HCT116 (cell line): Measurements from ENCODE around the gene CYB5B. TPM values are rescaled to one million over a fixed set of nuclear protein-coding genes. Genes with fewer than 3 reads are reported as not detected.

Source experiments
- ATAC-seq: fragments of 200-7000 bp; cut with Tn5 transposase; 2 replicates; pipeline ENCODE4 v1.9.1; 2020; ENCODE audit warnings: mild to moderate bottlenecking, moderate library complexity
- BruUV-seq: library from RNA; stranded (reverse); fragments of 400-500 nt; replicated peaks from 2 replicates; lab custom pipeline; 2021; lab: Mats Ljungman, UMichigan
- CTCF ChIA-PET: fragments of 300-600 bp; sonication (Branson Sonifier 250); formaldehyde crosslinking; loops from one replicate; lab custom pipeline; 2021; ENCODE audit warnings: antibody characterized with exemption; lab: Charles Lee
- POLR2A ChIA-PET: fragments of 300-600, 350-600 bp; sonication (Branson Sonifier 250); formaldehyde crosslinking; loops from one replicate; lab custom pipeline; 2021; ENCODE audit warnings: antibody characterized with exemption; lab: Charles Lee
- RAD21 ChIA-PET, 2 experiments: fragments of 300-600 bp; sonication (Branson Sonifier 250); formaldehyde crosslinking; loops; one replicate each; lab custom pipeline; 2023; ENCODE audit warnings: low total read pairs in 2 of 2; ENCODE audit not compliant: uncharacterized antibody in 2 of 2, unreplicated experiment in 2 of 2, low non-redundant PET in 1 of 2; lab: Charles Lee
- DNase-seq: peaks from one replicate; pipeline ENCODE4 v3.0.0-alpha.2; 2010; ENCODE audit warnings: low read depth, low spot score
- H2AFZ ChIP-seq: fragments of 200-600 bp; shearing (Covaris generic), sonication (generic); 2 replicates; pipeline ENCODE4 v1.6.1; 2017; ENCODE audit warnings: low read depth, mixed run types, mixed read lengths, antibody characterized with exemption, low read length; ENCODE audit not compliant: poor library complexity, severe bottlenecking
- H3K27ac ChIP-seq: 2 replicates; pipeline ENCODE4 v1.5.1; 2012; ENCODE audit warnings: low read depth, low read length
- H3K27me3 ChIP-seq: fragments of 200-600 bp; sonication (generic); 2 replicates; pipeline ENCODE4 v1.6.1; 2016; ENCODE audit warnings: mixed run types, low read length, mixed read lengths; ENCODE audit not compliant: insufficient read depth
- H3K36me3 ChIP-seq, 2 experiments: fragments of 200-500 bp in 1 of 2; fragments of 200-600 bp in 1 of 2; sonication (Bioruptor generic) in 1 of 2; sonication (generic) in 1 of 2; 2 replicates each; pipeline versions ENCODE4 v1.5.1 to v1.6.1; 2014 to 2016; ENCODE audit warnings: low read length in 2 of 2, inconsistent platforms in 1 of 2, mixed read lengths in 1 of 2, mixed run types in 1 of 2; ENCODE audit not compliant: insufficient read depth in 2 of 2, control insufficient read depth in 1 of 2
- H3K4me1 ChIP-seq, 2 experiments: fragments of 200-600 bp in 1 of 2; sonication (generic) in 1 of 2; 2 replicates each; pipeline versions ENCODE4 v1.5.1 to v1.6.1; 2012 to 2017; ENCODE audit warnings: low read length in 2 of 2, inconsistent platforms in 1 of 2, mild to moderate bottlenecking in 1 of 2, mixed read lengths in 1 of 2, mixed run types in 1 of 2, moderate library complexity in 1 of 2; ENCODE audit not compliant: insufficient read depth in 2 of 2, control insufficient read depth in 1 of 2
- H3K4me2 ChIP-seq: fragments of 200-600 bp; sonication (generic); 2 replicates; pipeline ENCODE4 v1.6.1; 2017; ENCODE audit warnings: mixed run types, low read length, mixed read lengths
- H3K4me3 ChIP-seq, 2 experiments: fragments of 200-600 bp in 1 of 2; sonication (generic) in 1 of 2; replicated peaks in 1 of 2; 2 replicates each; pipeline ENCODE4 v1.5.1; 2011 to 2016; ENCODE audit warnings: low read length in 2 of 2, control low read depth in 1 of 2, low read depth in 1 of 2, mild to moderate bottlenecking in 1 of 2, mixed read lengths in 1 of 2, mixed run types in 1 of 2
- H3K79me2 ChIP-seq: fragments of 200-600 bp; sonication (generic); 2 replicates; pipeline ENCODE4 v1.6.1; 2017; ENCODE audit warnings: mild to moderate bottlenecking, mixed run types, low read length, moderate library complexity, mixed read lengths; ENCODE audit not compliant: insufficient read depth
- H3K9ac ChIP-seq: fragments of 200-600 bp; sonication (generic); 2 replicates; pipeline ENCODE4 v1.6.1; 2016; ENCODE audit warnings: low read length, mixed read lengths
- H3K9me2 ChIP-seq: fragments of 200-600 bp; sonication (generic), shearing (Covaris generic); 2 replicates; pipeline ENCODE4 v1.6.1; 2017; ENCODE audit warnings: mixed run types, mild to moderate bottlenecking, moderate library complexity; ENCODE audit not compliant: insufficient read depth
- H3K9me3 ChIP-seq, 2 experiments: fragments of 200-500 bp in 1 of 2; fragments of 200-600 bp in 1 of 2; sonication (Bioruptor generic) in 1 of 2; sonication (generic) in 1 of 2; 2 replicates each; pipeline ENCODE4 v1.6.1; 2014 to 2017; ENCODE audit warnings: low read length in 2 of 2, mixed read lengths in 2 of 2, inconsistent platforms in 1 of 2, low read depth in 1 of 2, mild to moderate bottlenecking in 1 of 2, mixed run types in 1 of 2, moderate library complexity in 1 of 2; ENCODE audit not compliant: control insufficient read depth in 1 of 2, insufficient read depth in 1 of 2
- H4K20me1 ChIP-seq: fragments of 200-600 bp; sonication (generic), shearing (Covaris generic); 2 replicates; pipeline ENCODE4 v1.6.1; 2017; ENCODE audit warnings: mixed run types, mild to moderate bottlenecking, moderate library complexity; ENCODE audit not compliant: insufficient read depth
- ATF3 ChIP-seq: IDR thresholded peaks from 2 replicates; pipeline ENCODE4 v1.6.1; 2012
- CTCF ChIP-seq, 3 experiments: fragments of 200-600 bp in 1 of 3; sonication (generic) in 1 of 3; IDR thresholded peaks in 2 of 3; conservative IDR thresholded peaks in 1 of 3; 2 replicates each; pipeline ENCODE4 v1.5.1; 2012 to 2017; ENCODE audit warnings: low read depth in 2 of 3, low read length in 2 of 3, antibody characterized with exemption in 1 of 3, borderline replicate concordance in 1 of 3, control low read depth in 1 of 3, mild to moderate bottlenecking in 1 of 3, mixed read lengths in 1 of 3, mixed run types in 1 of 3, moderate library complexity in 1 of 3; ENCODE audit not compliant: insufficient read depth in 1 of 3
- EZH2 ChIP-seq: fragments of 200-600 bp; sonication (generic); IDR thresholded peaks from 2 replicates; pipeline ENCODE4 v1.6.1; 2017; ENCODE audit warnings: antibody characterized with exemption, mixed run types
- FOSL1 ChIP-seq: IDR thresholded peaks from 2 replicates; pipeline ENCODE4 v1.6.1; 2012; ENCODE audit warnings: low read depth
- JUND ChIP-seq: IDR thresholded peaks from 2 replicates; pipeline ENCODE4 v1.6.1; 2012
- POLR2AphosphoS5 ChIP-seq: IDR thresholded peaks from 2 replicates; pipeline ENCODE4 v1.6.1; 2011; ENCODE audit warnings: mild to moderate bottlenecking, low read depth, low read length, moderate library complexity
- RAD21 ChIP-seq: IDR thresholded peaks from 2 replicates; pipeline ENCODE4 v1.6.1; 2012; ENCODE audit warnings: low read depth, mild to moderate bottlenecking
- REST ChIP-seq: IDR thresholded peaks from 2 replicates; pipeline ENCODE4 v1.6.1; 2012; ENCODE audit warnings: low read depth
- SIN3A ChIP-seq: IDR thresholded peaks from 2 replicates; pipeline ENCODE4 v1.6.1; 2012; ENCODE audit warnings: low read depth
- SP1 ChIP-seq: IDR thresholded peaks from 2 replicates; pipeline ENCODE4 v1.6.1; 2012; ENCODE audit warnings: low read depth
- SRF ChIP-seq: IDR thresholded peaks from 2 replicates; pipeline ENCODE4 v1.6.1; 2012; ENCODE audit warnings: low read depth
- YY1 ChIP-seq: IDR thresholded peaks from 2 replicates; pipeline ENCODE4 v1.6.1; 2011; ENCODE audit warnings: low read length, low read depth, moderate library complexity, mild to moderate bottlenecking; ENCODE audit not compliant: insufficient replicate concordance; ENCODE audit errors: extremely low read depth
- ZFX ChIP-seq: fragments of 450-650 bp; IDR thresholded peaks from 2 replicates; pipeline ENCODE4 v1.6.1; 2017
- ZNF274 ChIP-seq: fragments of 200-500 bp; sonication (Bioruptor generic); IDR thresholded peaks from 2 replicates; pipeline ENCODE4 v1.6.1; 2014; ENCODE audit warnings: mild to moderate bottlenecking, low read depth, low read length, inconsistent platforms
- intact Hi-C: fragments of 100-400 bp; cut with micrococcal nuclease; formaldehyde crosslinking; loops from 2 replicates; pipeline ENCODE4 v1.10.0; 2022
- total RNA-seq: library from RNA; stranded (reverse); gene quantifications from one replicate; pipeline ENCODE4 v1.2.1, GENCODE V29; 2021; ENCODE audit not compliant: unreplicated experiment

Gene CYB5B
- total RNA-seq, 1 experiment from 2014 or later: 689 TPM

GRCh38 chr16:69483611-69484010 lies 59.2 kb downstream of the CYB5B start:
- Histone ChIP-seq H3K36me3 (no peaks in the 10 kb centered on the region), H4K20me1 (no peaks in the 10 kb centered on the region), H3K27me3 (no peaks in the 10 kb centered on the region), H3K9me3 (no peaks in the 10 kb centered on the region), H3K4me1 (peaks cover 64 to 65% of the 10 kb centered on the region in 2 experiments), H3K79me2 (no peaks in the 10 kb centered on the region), H3K9ac (no peak overlapping the region), H3K4me2 (no peak overlapping the region), H3K4me3 (no peak overlapping the region), H3K9me2 (no peaks in the 10 kb centered on the region), H2AFZ (no peak overlapping the region), H3K27ac (no peak overlapping the region)
- intact Hi-C loops: no loop called here
- no peak for TF ChIP-seq ZNF274
- TF ChIP-seq JUND: no peak
- no peak for TF ChIP-seq REST
- TF ChIP-seq SRF: no peak
- no peak for TF ChIP-seq SP1
- no peak for TF ChIP-seq YY1
- no peak for TF ChIP-seq POLR2AphosphoS5
- no peak for TF ChIP-seq SIN3A
- no peak for TF ChIP-seq FOSL1
- TF ChIP-seq RAD21: no peak
- TF ChIP-seq EZH2: no peak
- no peak for TF ChIP-seq ATF3
- no peak for TF ChIP-seq ZFX
- TF ChIP-seq CTCF (IDR thresholded peaks at IDR 0.05 in 2 of 3, conservative IDR thresholded peaks at IDR 0.05 in 1 of 3; ENCODE audit: borderline replicate concordance in 1 of 3, insufficient read depth in 1 of 3, low read depth in 2 of 3, low read length in 2 of 3): no peak
- POLR2A ChIA-PET: no interaction called here
- CTCF ChIA-PET: no interaction called here
- RAD21 ChIA-PET: no interaction called here
- no TSS peak for BruUV-seq
- ATAC-seq (no peak), DNase-seq (no peak)
